CD14-positive monocyte (primary cell): ENCODE measurements around the gene PRKAR1A. TPM values are rescaled to one million over a fixed set of nuclear protein-coding genes. Genes with fewer than 3 reads are reported as not detected.

Experiments used
- DNase-seq, 3 donors: peaks; one replicate each; pipeline ENCODE4 v3.0.0-alpha.2; 2011 to 2022
- H2AFZ ChIP-seq: 2 replicates; pipeline ENCODE4 v1.6.0; 2012; ENCODE audit warnings: mild to moderate bottlenecking, low read depth, low read length, inconsistent platforms; ENCODE audit not compliant: insufficient read depth, poor library complexity, severe bottlenecking
- H3K27ac ChIP-seq, 2 donors: 1 replicate in 1 of 2; 2 replicates in 1 of 2; pipeline ENCODE4 v1.5.1; 2012 to 2013; ENCODE audit warnings: low read length in 2 of 2, control low read depth in 1 of 2, inconsistent platforms in 1 of 2, low read depth in 1 of 2, mild to moderate bottlenecking in 1 of 2
- H3K27me3 ChIP-seq, 2 donors: one replicate each; pipeline versions ENCODE4 v1.6.0 to v1.6.1; 2011 to 2013; ENCODE audit warnings: low read length in 2 of 2; ENCODE audit not compliant: control insufficient read depth in 2 of 2, insufficient read depth in 2 of 2
- H3K36me3 ChIP-seq, 2 donors: replicated peaks in 1 of 2; 1 replicate in 1 of 2; 2 replicates in 1 of 2; pipeline versions ENCODE4 v1.5.1 to v1.6.1; 2012 to 2013; ENCODE audit warnings: low read length in 2 of 2, control low read depth in 1 of 2, inconsistent platforms in 1 of 2, mild to moderate bottlenecking in 1 of 2; ENCODE audit not compliant: insufficient read depth in 2 of 2, control insufficient read depth in 1 of 2
- H3K4me1 ChIP-seq, 2 donors: 1 replicate in 1 of 2; 2 replicates in 1 of 2; pipeline versions ENCODE4 v1.5.1 to v1.6.1; 2012 to 2013; ENCODE audit warnings: low read length in 2 of 2, control low read depth in 1 of 2, inconsistent platforms in 1 of 2, mild to moderate bottlenecking in 1 of 2, moderate library complexity in 1 of 2; ENCODE audit not compliant: insufficient read depth in 2 of 2, control insufficient read depth in 1 of 2
- H3K4me2 ChIP-seq: replicated peaks from 2 replicates; pipeline ENCODE3; 2012; ENCODE audit warnings: low read length, moderate library complexity, mild to moderate bottlenecking; ENCODE audit not compliant: poor library complexity, severe bottlenecking; ENCODE audit errors: extremely low read depth
- H3K4me3 ChIP-seq, 3 experiments: fragments of 200-600 bp in 1 of 3; sonication (generic) in 1 of 3; replicated peaks in 1 of 3; 1 replicate in 2 of 3; 2 replicates in 1 of 3; pipeline ENCODE4 v1.5.1; 2011 to 2013; ENCODE audit warnings: low read length in 3 of 3, mild to moderate bottlenecking in 3 of 3, control low read depth in 2 of 3, low read depth in 2 of 3, inconsistent platforms in 1 of 3, moderate library complexity in 1 of 3
- H3K79me2 ChIP-seq: 2 replicates; pipeline ENCODE4 v1.6.0; 2012; ENCODE audit warnings: mild to moderate bottlenecking, control low read depth, inconsistent platforms, low read length, moderate library complexity; ENCODE audit not compliant: insufficient read depth
- H3K9ac ChIP-seq: 2 replicates; pipeline ENCODE4 v1.6.0; 2017; ENCODE audit warnings: low read length, mild to moderate bottlenecking; ENCODE audit not compliant: insufficient read depth, poor library complexity, severe bottlenecking
- H3K9me3 ChIP-seq, 2 donors: replicated peaks in 1 of 2; 1 replicate in 1 of 2; 2 replicates in 1 of 2; pipeline versions ENCODE4 v1.5.1 to v1.6.1; 2012 to 2013; ENCODE audit warnings: low read length in 2 of 2, control low read depth in 1 of 2; ENCODE audit not compliant: control insufficient read depth in 1 of 2, insufficient read depth in 1 of 2
- H4K20me1 ChIP-seq: 2 replicates; pipeline ENCODE4 v1.6.0; 2012; ENCODE audit warnings: mild to moderate bottlenecking, low read length, control low read depth, moderate library complexity; ENCODE audit not compliant: insufficient read depth
- H3K27ac Mint-ChIP-seq, 7 donors: one replicate each; pipeline ENCODE4 v1.8.0; 2020; ENCODE audit warnings: mild to moderate bottlenecking in 7 of 7, mixed read lengths in 7 of 7, moderate library complexity in 6 of 7, inconsistent platforms in 2 of 7
- H3K27me3 Mint-ChIP-seq, 3 donors: one replicate each; pipeline ENCODE4 v1.8.0; 2021 to 2022; ENCODE audit warnings: low read depth in 3 of 3, mild to moderate bottlenecking in 3 of 3, mixed read lengths in 3 of 3, moderate library complexity in 3 of 3, inconsistent platforms in 1 of 3
- H3K36me3 Mint-ChIP-seq, 2 donors: one replicate each; pipeline ENCODE4 v1.8.0; 2020; ENCODE audit warnings: mixed read lengths in 2 of 2, inconsistent platforms in 1 of 2, mild to moderate bottlenecking in 1 of 2
- H3K4me1 Mint-ChIP-seq: one replicate; pipeline ENCODE4 v1.8.0; 2020; ENCODE audit warnings: mild to moderate bottlenecking, mixed read lengths
- H3K4me3 Mint-ChIP-seq, 2 donors: one replicate each; pipeline ENCODE4 v1.8.0; 2020; ENCODE audit warnings: mild to moderate bottlenecking in 2 of 2, mixed read lengths in 2 of 2, moderate library complexity in 1 of 2
- H3K9me3 Mint-ChIP-seq, 7 donors: one replicate each; pipeline ENCODE4 v1.8.0; 2020 to 2022; ENCODE audit warnings: mixed read lengths in 7 of 7, mild to moderate bottlenecking in 6 of 7, moderate library complexity in 6 of 7, inconsistent platforms in 2 of 7
- CTCF ChIP-seq: fragments of 200-600 bp; IDR thresholded peaks from one replicate; pipeline ENCODE4 v1.8.0; 2022; ENCODE audit warnings: antibody characterized with exemption, mild to moderate bottlenecking
- WGBS: methylation state at CpG from one replicate; pipeline ENCODE4 v1.1.5; 2013; ENCODE audit warnings: missing lambda C conversion rate; ENCODE audit not compliant: insufficient coverage; 5-methylcytosine and 5-hydroxymethylcytosine counted together
- intact Hi-C, 2 donors: fragments of 100-400 bp; cut with micrococcal nuclease; formaldehyde crosslinking; loops; one replicate each; pipeline versions ENCODE4 v1.15.0 to v1.15.1; 2023
- polyA plus RNA-seq, 3 donors: library from polyadenylated mRNA; depleted of rRNA in 1 of 3; unstranded in 2 of 3; stranded (reverse) in 1 of 3; fragments of 300-500 nt in 2 of 3; fragments of >200 nt in 1 of 3; fragmentation: Illumina TruSeq in 2 of 3; gene quantifications; 1 replicate in 2 of 3; 2 replicates in 1 of 3; pipeline ENCODE4 v1.2.3, GENCODE V29; 2012 to 2021

The PRKAR1A gene
- polyA plus RNA-seq, 3 donors = 91.9 to 436 (median 300) TPM

GRCh38 chr17:68567581-68567980, 55.4 kb downstream of the PRKAR1A start:
- Mint-ChIP-seq H3K4me3 (no peak overlapping the region), H3K4me1 (peaks cover 24% of the 10 kb centered on the region), H3K27ac (no peak overlapping the region), H3K36me3 (peaks cover 0 to 4% of the 10 kb centered on the region in 2 donors), H3K27me3 (peaks cover 5 to 8% (median 6%) of the 10 kb centered on the region in 3 donors), H3K9me3 (peaks cover 0 to 3% (median 0%) of the 10 kb centered on the region in 7 donors)
- Histone ChIP-seq H3K27ac (no peak overlapping the region), H3K79me2 (no peaks in the 10 kb centered on the region), H3K4me3 (no peak overlapping the region), H3K9ac (no peak overlapping the region), H3K4me2 (no peak overlapping the region), H3K9me3 (no peaks in the 10 kb centered on the region), H3K27me3 (no peaks in the 10 kb centered on the region), H2AFZ (no peak overlapping the region), H4K20me1 (no peaks in the 10 kb centered on the region), H3K4me1 (peaks cover 8 to 14% of the 10 kb centered on the region in 2 donors), H3K36me3 (no peaks in the 10 kb centered on the region)
- 100% methylated on average over 6 of the region's 8 CpGs for WGBS
- DNase-seq = no peak
- intact Hi-C loops = loop anchor here (5.0 to 10.0 kb wide), 2 partner anchors 35 to 47 kb away; partner anchors contain the start of gene FAM20A (in 1 of the 2)
- no peak for TF ChIP-seq CTCF

- no peak overlapping the region for H3K4me3 ChIP-seq
- no CpG with 5 or more reads among the region's 2 CpGs for WGBS
- Mint-ChIP-seq H3K9me3 (peaks cover 0 to 3% (median 0%) of the 10 kb centered on the region in 7 donors), H3K27ac (no peak overlapping the region), H3K27me3 (peaks cover 5 to 6% (median 6%) of the 10 kb centered on the region in 3 donors), H3K4me3 (no peak overlapping the region), H3K36me3 (peaks cover 0 to 4% of the 10 kb centered on the region in 2 donors), H3K4me1 (peaks cover 28% of the 10 kb centered on the region)
- H2AFZ ChIP-seq = no peak overlapping the region
- H4K20me1 ChIP-seq = no peaks in the 10 kb centered on the region
- no peak overlapping the region for H3K4me2 ChIP-seq
- H3K79me2 ChIP-seq = no peaks in the 10 kb centered on the region
- H3K27ac ChIP-seq = no peak overlapping the region
- no peak for DNase-seq
- intact Hi-C loops = loop anchor here (5.0 to 10.0 kb wide), 2 partner anchors 34 to 46 kb away; partner anchors contain the start of gene FAM20A (in 1 of the 2)
- H3K9ac ChIP-seq = no peak overlapping the region
- peaks cover 8 to 14% of the 10 kb centered on the region in 2 donors for H3K4me1 ChIP-seq
- H3K27me3 ChIP-seq = no peaks in the 10 kb centered on the region
- TF ChIP-seq CTCF = no peak
- H3K9me3 ChIP-seq = no peaks in the 10 kb centered on the region
- no peaks in the 10 kb centered on the region for H3K36me3 ChIP-seq
These were observed 56.4 kb downstream of the PRKAR1A start for GRCh38 chr17:68568581-68568980.
